H1 (cell line): ENCODE results near the gene PPM1N. TPM values are rescaled to one million over a fixed set of nuclear protein-coding genes. Genes with fewer than 3 reads are reported as not detected.
A peak's percentile ranks its signal among the peaks of the same experiment; 100 is the strongest.

ENCODE experiments used
- CTCF ChIA-PET: fragments of 300-600 bp; sonication (Branson Sonifier 250); formaldehyde crosslinking; loops from one replicate; lab custom pipeline; 2021; ENCODE audit not compliant: partially characterized antibody; lab: Charles Lee
- POLR2A ChIA-PET: fragments of 300-600 bp; sonication (Branson Sonifier 250); formaldehyde crosslinking; loops from one replicate; lab custom pipeline; 2021; ENCODE audit warnings: inconsistent platforms; ENCODE audit not compliant: partially characterized antibody; lab: Charles Lee
- DNase-seq, 2 experiments: peaks; one replicate each; pipeline versions ENCODE4 v3.0.0 to v3.0.0-alpha.2; 2010 to 2022; ENCODE audit warnings: low spot score in 2 of 2, low read depth in 1 of 2, mixed read lengths in 1 of 2
- FAIRE-seq: peaks from 2 replicates; lab custom pipeline; 2011; peaks lifted over from hg19 to GRCh38; lab: Jason Lieb, UNC
- H2AFZ ChIP-seq: 2 replicates; pipeline ENCODE4 v1.8.1; 2012; ENCODE audit warnings: low read length, inconsistent platforms
- H2AK5ac ChIP-seq: 2 replicates; pipeline ENCODE4 v1.6.1; 2013; ENCODE audit warnings: low read depth, low read length
- H2BK120ac ChIP-seq: replicated peaks from 2 replicates; pipeline ENCODE3; 2013; ENCODE audit warnings: low read depth, low read length, inconsistent platforms
- H2BK12ac ChIP-seq: 2 replicates; pipeline ENCODE4 v1.6.1; 2013; ENCODE audit warnings: low read depth, low read length
- H2BK15ac ChIP-seq: 2 replicates; pipeline ENCODE4 v1.6.1; 2013; ENCODE audit warnings: low read length
- H2BK20ac ChIP-seq: 2 replicates; pipeline ENCODE4 v1.6.1; 2013; ENCODE audit warnings: low read length
- H2BK5ac ChIP-seq: 2 replicates; pipeline ENCODE4 v1.6.1; 2013; ENCODE audit warnings: low read depth, low read length
- H3K14ac ChIP-seq: 2 replicates; pipeline ENCODE4 v1.6.1; 2013; ENCODE audit warnings: inconsistent platforms; ENCODE audit not compliant: insufficient read length
- H3K18ac ChIP-seq: 2 replicates; pipeline ENCODE4 v1.6.1; 2013; ENCODE audit warnings: low read length; ENCODE audit errors: extremely low read depth
- H3K23ac ChIP-seq: 2 replicates; pipeline ENCODE4 v1.6.1; 2013; ENCODE audit warnings: inconsistent platforms; ENCODE audit not compliant: insufficient read length
- H3K23me2 ChIP-seq: 2 replicates; pipeline ENCODE4 v1.6.1; 2013; ENCODE audit warnings: low read depth, low read length
- H3K27ac ChIP-seq: 2 replicates; pipeline ENCODE4 v1.6.1; 2011; ENCODE audit warnings: low read depth, low read length, inconsistent platforms
- H3K27me3 ChIP-seq, 4 experiments: replicated peaks in 1 of 4; 1 replicate in 1 of 4; 2 replicates in 3 of 4; pipeline versions ENCODE4 v1.6.1 to v1.8.1; 2011 to 2013; ENCODE audit warnings: low read length in 3 of 4, mild to moderate bottlenecking in 3 of 4, inconsistent platforms in 2 of 4, mixed read lengths in 2 of 4, moderate library complexity in 1 of 4; ENCODE audit not compliant: control insufficient read depth in 3 of 4, insufficient read depth in 3 of 4; ENCODE audit errors: extremely low read depth in 1 of 4
- H3K36me3 ChIP-seq, 4 experiments: 2 replicates each; pipeline versions ENCODE4 v1.6.1 to v1.8.1; 2011 to 2013; ENCODE audit warnings: mild to moderate bottlenecking in 4 of 4, low read length in 3 of 4, moderate library complexity in 2 of 4, control low read depth in 1 of 4, inconsistent platforms in 1 of 4; ENCODE audit not compliant: insufficient read depth in 4 of 4, control insufficient read depth in 2 of 4
- H3K4ac ChIP-seq: replicated peaks from 2 replicates; pipeline ENCODE3; 2013; ENCODE audit warnings: low read length, low read depth, mixed read lengths, inconsistent platforms; ENCODE audit not compliant: insufficient read length
- H3K4me1 ChIP-seq, 4 experiments: replicated peaks in 1 of 4; 1 replicate in 1 of 4; 2 replicates in 3 of 4; pipeline versions ENCODE4 v1.6.1 to v1.8.1; 2011 to 2013; ENCODE audit warnings: low read length in 3 of 4, inconsistent platforms in 2 of 4, mixed read lengths in 1 of 4; ENCODE audit not compliant: insufficient read depth in 4 of 4, control insufficient read depth in 3 of 4
- H3K4me2 ChIP-seq, 2 experiments: 2 replicates each; pipeline versions ENCODE4 v1.6.1 to v1.8.1; 2011 to 2013; ENCODE audit warnings: low read depth in 2 of 2, low read length in 2 of 2, control low read depth in 1 of 2, inconsistent platforms in 1 of 2, mild to moderate bottlenecking in 1 of 2; ENCODE audit not compliant: insufficient read depth in 1 of 2
- H3K4me3 ChIP-seq, 4 experiments: fragments of 200-600, 300-600 bp in 1 of 4; sonication (generic), shearing (Covaris generic), sonication (Bioruptor Twin) in 1 of 4; 2 replicates each; pipeline versions ENCODE4 v1.5.1 to v1.8.1; 2011 to 2016; ENCODE audit warnings: low read length in 4 of 4, low read depth in 3 of 4, control low read depth in 2 of 4, inconsistent platforms in 2 of 4, mild to moderate bottlenecking in 2 of 4, mixed read lengths in 1 of 4, moderate library complexity in 1 of 4; ENCODE audit not compliant: insufficient read depth in 2 of 4; ENCODE audit errors: extremely low read depth in 1 of 4
- H3K56ac ChIP-seq: replicated peaks from 2 replicates; pipeline ENCODE3; 2013; ENCODE audit warnings: low read depth, mild to moderate bottlenecking, mixed read lengths, low read length, inconsistent platforms; ENCODE audit not compliant: insufficient read length
- H3K79me1 ChIP-seq: 2 replicates; pipeline ENCODE4 v1.6.1; 2013; ENCODE audit warnings: low read depth, low read length, control low read depth
- H3K79me2 ChIP-seq, 2 experiments: 2 replicates each; pipeline versions ENCODE4 v1.6.1 to v1.8.1; 2012 to 2013; ENCODE audit warnings: low read length in 2 of 2, mild to moderate bottlenecking in 2 of 2, inconsistent platforms in 1 of 2; ENCODE audit not compliant: insufficient read depth in 2 of 2, control insufficient read depth in 1 of 2
- H3K9ac ChIP-seq, 4 experiments: replicated peaks in 1 of 4; 1 replicate in 1 of 4; 2 replicates in 3 of 4; pipeline versions ENCODE4 v1.6.1 to v1.8.1; 2011 to 2013; ENCODE audit warnings: low read depth in 3 of 4, low read length in 3 of 4, control low read depth in 2 of 4, mild to moderate bottlenecking in 2 of 4, moderate library complexity in 2 of 4, inconsistent platforms in 1 of 4; ENCODE audit errors: extremely low read depth in 1 of 4
- H3K9me3 ChIP-seq, 2 experiments: 2 replicates each; pipeline versions ENCODE4 v1.6.1 to v1.8.1; 2012 to 2013; ENCODE audit warnings: mild to moderate bottlenecking in 2 of 2, moderate library complexity in 2 of 2, control low read depth in 1 of 2, inconsistent platforms in 1 of 2, low read depth in 1 of 2, low read length in 1 of 2, mixed read lengths in 1 of 2; ENCODE audit not compliant: insufficient read depth in 2 of 2
- H4K20me1 ChIP-seq, 2 experiments: replicated peaks in 1 of 2; 2 replicates each; pipeline versions ENCODE3 to v1.8.1; 2011 to 2013; ENCODE audit warnings: inconsistent platforms in 2 of 2, low read length in 2 of 2, mild to moderate bottlenecking in 1 of 2; ENCODE audit not compliant: insufficient read depth in 2 of 2, control insufficient read depth in 1 of 2
- H4K5ac ChIP-seq: 2 replicates; pipeline ENCODE4 v1.6.1; 2013; ENCODE audit warnings: low read length, low read depth, mixed read lengths, inconsistent platforms; ENCODE audit not compliant: insufficient read length
- H4K8ac ChIP-seq: 2 replicates; pipeline ENCODE4 v1.8.0; 2013; ENCODE audit warnings: mild to moderate bottlenecking, moderate library complexity, low read length, inconsistent platforms; ENCODE audit not compliant: insufficient read depth; ENCODE audit errors: extremely low read depth
- H4K91ac ChIP-seq: replicated peaks from 2 replicates; pipeline ENCODE3; 2013; ENCODE audit warnings: low read length, mixed read lengths, inconsistent platforms; ENCODE audit not compliant: insufficient read length
- BRCA1 ChIP-seq: IDR thresholded peaks from 2 replicates; pipeline ENCODE4 v1.6.1; 2012; ENCODE audit warnings: low read depth, low read length, improper control_type of control experiment
- CBX5 ChIP-seq: fragments of 300-800, 300-1000 bp; sonication (generic); IDR thresholded peaks from 2 replicates; pipeline ENCODE4 v1.7.1; 2016; ENCODE audit warnings: antibody characterized with exemption, low read length, low read depth
- POLR2AphosphoS5 ChIP-seq: IDR thresholded peaks from 2 replicates; pipeline ENCODE4 v1.6.1; 2011; ENCODE audit warnings: low read depth, low read length
- RXRA ChIP-seq: IDR thresholded peaks from 2 replicates; pipeline ENCODE4 v1.6.1; 2011; ENCODE audit warnings: low read depth, mild to moderate bottlenecking, low read length, moderate library complexity; ENCODE audit not compliant: insufficient read depth
- SAP30 ChIP-seq: fragments of 300-600 bp; sonication (generic); IDR thresholded peaks from 2 replicates; pipeline ENCODE4 v1.7.1; 2012; ENCODE audit warnings: low read length, moderate library complexity, mild to moderate bottlenecking, inconsistent platforms; ENCODE audit not compliant: insufficient read depth, insufficient replicate concordance
- WGBS, 2 experiments: shearing (Covaris generic) in 1 of 2; methylation state at CpG; one replicate each; pipeline versions ENCODE4 v1.1.6 to v1.1.7; 2013 to 2015; ENCODE audit warnings: low lambda C conversion rate in 2 of 2, mixed read lengths in 2 of 2, inconsistent platforms in 1 of 2, low coverage in 1 of 2, missing lambda C conversion rate in 1 of 2; ENCODE audit not compliant: insufficient replicate concordance in 2 of 2, insufficient coverage in 1 of 2, insufficient read length in 1 of 2; ENCODE audit errors: extremely low coverage in 1 of 2, missing lambda C conversion rate in 1 of 2; 5-methylcytosine and 5-hydroxymethylcytosine counted together
- polyA plus RNA-seq, 7 experiments: library from polyadenylated mRNA; depleted of rRNA in 3 of 7; stranded (reverse) in 5 of 7; unstranded in 2 of 7; fragments of >200 nt in 5 of 7; fragments of 200-250 nt in 2 of 7; gene quantifications; 1 replicate in 5 of 7; 2 replicates in 1 of 7; 4 replicates in 1 of 7; pipeline versions ENCODE4 v1.2.1 to v1.2.3, GENCODE V29; 2011 to 2013; ENCODE audit warnings: missing spikeins in 2 of 7, mixed read lengths in 2 of 7
- total RNA-seq: library from RNA; stranded (reverse); fragmentation: NEBNext Ultra II Directional; extraction: Animal tissue kit (Norgen Biotek cat#: 25700); gene quantifications from 2 replicates; pipeline ENCODE4 v1.2.1, GENCODE V29; 2021

The PPM1N gene
- total and polyA plus RNA-seq, 2 of the 8 experiments (the other 6 are each of a cell fraction or from before 2014, with no cell fraction given) = 12.2 to 14.4 TPM

GRCh38 chr19:45474606-45475521 lies 23.4 kb upstream of the PPM1N start:
- TF ChIP-seq POLR2AphosphoS5 = 0 out of 2 replicates have a peak, but pooled peaks have one; percentile 10
- no peak for TF ChIP-seq BRCA1
- TF ChIP-seq RXRA = no peak
- no peak for TF ChIP-seq CBX5
- TF ChIP-seq SAP30 = no peak
- TF ChIP-seq, all 59 proteins: peak for 1
- no peaks in the 10 kb centered on the region for H3K36me3 ChIP-seq
- peaks cover 0 to 17% (median 13%) of the 10 kb centered on the region in 4 experiments; a peak in 4 of 7 replicates for H3K27me3 ChIP-seq
- peaks cover 9% of the 10 kb centered on the region for H3K23me2 ChIP-seq
- H2BK20ac ChIP-seq = no peak overlapping the region
- H3K4me2 ChIP-seq = no peak overlapping the region
- H2BK5ac ChIP-seq = no peak overlapping the region
- peak overlapping the region; percentile 45; the same call in 1 of the 2 replicates for H2AK5ac ChIP-seq
- no peak overlapping the region for H4K8ac ChIP-seq
- H3K18ac ChIP-seq = no peak overlapping the region
- POLR2A ChIA-PET = interaction anchor here (0.6 to 5.7 kb wide), 9 partner anchors 7 to 1639 kb away, joined by 3 to 52 read pairs (median 4); partner anchors contain the start of genes FOSB and ZC3H4
- no peak overlapping the region for H2BK120ac ChIP-seq
- no peak overlapping the region for H3K56ac ChIP-seq
- no peak overlapping the region for H4K5ac ChIP-seq
- no peaks in the 10 kb centered on the region for H3K79me1 ChIP-seq
- no peak overlapping the region for H3K9ac ChIP-seq
- DNase-seq (no peak), FAIRE-seq (no peak)
- H3K27ac ChIP-seq = no peak overlapping the region
- H3K4me1 ChIP-seq = peaks cover 5 to 12% (median 10%) of the 10 kb centered on the region in 4 experiments
- H3K23ac ChIP-seq = no peak overlapping the region
- H2BK12ac ChIP-seq = no peak overlapping the region
- H4K20me1 ChIP-seq = no peaks in the 10 kb centered on the region
- H3K79me2 ChIP-seq = no peaks in the 10 kb centered on the region
- H3K9me3 ChIP-seq = no peaks in the 10 kb centered on the region
- CTCF ChIA-PET = interaction anchor here (0.8 to 32.9 kb wide), 8 partner anchors 11 to 41 kb away, joined by 3 to 760 read pairs (median 4); partner anchors contain the start of gene ERCC1
- H2AFZ ChIP-seq = no peak overlapping the region
- 91% methylated on average over 28 of the region's 28 CpGs; no CpG with 5 or more reads in 1 of the 2 experiments for WGBS, 2 experiments
- H3K4ac ChIP-seq = no peak overlapping the region
- H3K14ac ChIP-seq = no peak overlapping the region
- H2BK15ac ChIP-seq = no peak overlapping the region
- no peak overlapping the region for H4K91ac ChIP-seq
- no peak overlapping the region for H3K4me3 ChIP-seq
